ENCODE measurements around the gene UNK. TPM values are rescaled to one million over a fixed set of nuclear protein-coding genes. Genes with fewer than 3 reads are reported as not detected.

UNK gene
- total and polyA plus RNA-seq, 4 donors, result 15.5 to 72.4 (median 25.7) TPM

DNA sequence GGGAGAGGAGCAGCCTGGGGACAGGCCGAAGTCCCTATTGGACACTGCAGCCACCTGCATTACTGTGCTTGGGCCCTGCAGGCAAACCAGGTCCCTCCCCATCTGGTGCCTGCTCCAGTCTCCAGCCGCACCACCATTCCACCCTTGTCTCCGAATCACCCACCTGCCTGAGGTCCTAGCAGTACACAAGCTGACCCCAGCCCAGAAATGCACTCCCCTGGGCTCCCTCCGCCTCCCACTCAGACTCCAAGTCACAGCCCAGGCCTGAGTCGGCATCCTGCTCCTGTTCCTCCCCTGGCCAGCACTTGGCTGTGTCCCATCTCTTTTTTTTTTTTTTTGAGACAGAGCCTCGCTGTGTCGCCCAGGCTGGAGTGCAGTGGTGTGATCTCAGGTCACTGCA, 53.3 kb downstream of the UNK start:
- ATAC-seq (ENCODE audit: insufficient read depth, low FRiP score), result no peak
- TF ChIP-seq, protein P1, sequence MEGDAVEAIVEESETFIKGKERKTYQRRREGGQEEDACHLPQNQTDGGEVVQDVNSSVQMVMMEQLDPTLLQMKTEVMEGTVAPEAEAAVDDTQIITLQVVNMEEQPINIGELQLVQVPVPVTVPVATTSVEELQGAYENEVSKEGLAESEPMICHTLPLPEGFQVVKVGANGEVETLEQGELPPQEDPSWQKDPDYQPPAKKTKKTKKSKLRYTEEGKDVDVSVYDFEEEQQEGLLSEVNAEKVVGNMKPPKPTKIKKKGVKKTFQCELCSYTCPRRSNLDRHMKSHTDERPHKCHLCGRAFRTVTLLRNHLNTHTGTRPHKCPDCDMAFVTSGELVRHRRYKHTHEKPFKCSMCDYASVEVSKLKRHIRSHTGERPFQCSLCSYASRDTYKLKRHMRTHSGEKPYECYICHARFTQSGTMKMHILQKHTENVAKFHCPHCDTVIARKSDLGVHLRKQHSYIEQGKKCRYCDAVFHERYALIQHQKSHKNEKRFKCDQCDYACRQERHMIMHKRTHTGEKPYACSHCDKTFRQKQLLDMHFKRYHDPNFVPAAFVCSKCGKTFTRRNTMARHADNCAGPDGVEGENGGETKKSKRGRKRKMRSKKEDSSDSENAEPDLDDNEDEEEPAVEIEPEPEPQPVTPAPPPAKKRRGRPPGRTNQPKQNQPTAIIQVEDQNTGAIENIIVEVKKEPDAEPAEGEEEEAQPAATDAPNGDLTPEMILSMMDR (IDR thresholded peaks at IDR 0.05; ENCODE audit: control extremely low read depth, extremely low read depth), result no peak
- DNase-seq, result no peak
- Histone ChIP-seq H3K36me3 (ENCODE audit: control insufficient read depth in 4 of 4, insufficient read depth in 4 of 4, low read length in 4 of 4) (peaks cover 0 to 41% (median 0%) of the 10 kb centered on the region in 4 donors), H3K9me3 (ENCODE audit: control insufficient read depth in 4 of 4, insufficient read depth in 3 of 4, low read length in 3 of 4) (no peaks in the 10 kb centered on the region), H3K4me1 (ENCODE audit: control insufficient read depth in 5 of 5, insufficient read depth in 5 of 5, low read length in 5 of 5) (peaks cover 0 to 7% (median 4%) of the 10 kb centered on the region in 5 donors), H3K4me3 (no peak overlapping the region), H3K27ac (ENCODE audit: low read depth in 1 of 2, low read length in 1 of 2) (no peak overlapping the region), H3K27me3 (ENCODE audit: control insufficient read depth in 3 of 3, insufficient read depth in 3 of 3, low read length in 2 of 3) (no peaks in the 10 kb centered on the region), H3K9ac (ENCODE audit: insufficient read depth in 1 of 2, low read length in 2 of 2) (no peak overlapping the region)
- WGBS, 2 donors, result 82 to 86% methylated on average over 7 of the region's 7 CpGs

DNA sequence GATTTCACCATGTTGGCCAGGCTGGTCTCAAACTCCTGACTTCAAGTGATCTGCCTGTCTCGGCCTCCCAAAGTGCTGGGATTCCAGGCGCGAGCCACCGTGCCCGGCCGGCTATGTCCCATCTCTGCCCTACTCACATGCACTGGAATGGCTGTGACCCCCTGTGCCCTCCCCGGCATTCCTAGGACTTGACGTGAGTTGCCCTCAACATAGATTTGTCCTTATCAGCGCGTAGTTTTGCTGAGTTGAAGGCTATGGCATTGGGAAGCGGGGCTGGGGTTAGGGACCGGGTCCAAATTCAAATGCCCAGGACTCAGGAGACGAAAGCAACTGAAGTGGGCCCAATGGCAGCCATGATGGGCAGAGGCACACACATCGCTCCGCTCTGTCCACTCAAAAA, 53.8 kb downstream of the UNK start:
- H3K9ac ChIP-seq (ENCODE audit: insufficient read depth in 1 of 2, low read length in 2 of 2), result no peak overlapping the region

DNA sequence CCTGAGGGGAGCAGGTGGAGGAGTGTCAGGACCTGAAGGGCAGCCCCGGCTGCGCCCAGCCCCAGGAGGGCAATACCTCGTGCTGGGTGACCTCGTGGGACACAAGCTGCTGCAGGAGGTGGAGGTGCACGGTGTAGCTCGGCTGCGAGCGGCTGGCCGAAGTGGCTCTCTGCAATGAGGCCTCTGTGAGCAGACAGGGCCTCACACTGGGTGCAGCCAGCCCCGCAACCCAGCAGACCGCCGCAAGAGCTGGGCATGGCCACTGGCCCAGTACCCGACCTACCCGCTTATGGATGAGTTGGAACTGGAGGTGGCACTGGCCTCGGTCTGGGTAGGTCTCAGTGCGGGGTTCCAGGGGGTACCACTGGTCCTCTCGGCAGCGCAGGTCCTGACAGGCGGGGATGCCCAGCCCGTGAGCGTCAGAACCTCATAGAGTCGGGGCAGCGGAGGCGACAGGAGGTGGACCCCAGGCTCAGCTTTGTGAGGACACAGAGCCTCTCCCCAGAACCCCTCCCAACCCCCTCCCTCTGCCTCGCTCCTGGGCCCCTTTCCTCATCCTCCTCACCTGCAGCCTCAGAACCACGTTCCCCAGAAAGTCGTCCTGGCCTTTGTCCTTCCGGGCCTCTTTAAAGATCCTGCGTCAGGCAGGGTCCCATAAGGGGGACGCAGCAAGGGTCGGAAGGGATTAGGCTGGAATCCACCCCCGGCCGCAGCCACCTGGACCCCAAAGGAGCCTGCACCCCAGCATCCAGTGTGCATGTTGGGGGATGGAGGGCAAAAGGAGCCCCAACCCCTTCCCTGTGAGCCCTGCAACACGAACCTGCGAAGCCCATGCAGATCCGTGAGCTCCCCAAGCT, 55.6 kb downstream of the UNK start:
- ATAC-seq (ENCODE audit: insufficient read depth, low FRiP score) (no peak), DNase-seq (no peak)
- H3K4me3 ChIP-seq, result no peak overlapping the region
- H3K27ac ChIP-seq (ENCODE audit: low read depth in 1 of 2, low read length in 1 of 2), result no peak overlapping the region
- peaks cover 0 to 27% (median 0%) of the 10 kb centered on the region in 4 donors for H3K36me3 ChIP-seq (ENCODE audit: control insufficient read depth in 4 of 4, insufficient read depth in 4 of 4, low read length in 4 of 4)
- TF ChIP-seq, protein P1 (IDR thresholded peaks at IDR 0.05; ENCODE audit: control extremely low read depth, extremely low read depth), result no peak
- 95% methylated on average over 36 of the region's 36 CpGs for WGBS, 2 donors
- H3K9me3 ChIP-seq (ENCODE audit: control insufficient read depth in 4 of 4, insufficient read depth in 3 of 4, low read length in 3 of 4), result no peaks in the 10 kb centered on the region
- H3K4me1 ChIP-seq (ENCODE audit: control insufficient read depth in 5 of 5, insufficient read depth in 5 of 5, low read length in 5 of 5), result peaks cover 0 to 21% (median 9%) of the 10 kb centered on the region in 5 donors
- H3K27me3 ChIP-seq (ENCODE audit: control insufficient read depth in 3 of 3, insufficient read depth in 3 of 3, low read length in 2 of 3), result no peaks in the 10 kb centered on the region
- H3K9ac ChIP-seq (ENCODE audit: insufficient read depth in 1 of 2, low read length in 2 of 2), result no peak overlapping the region

More for the DNA sequence above, 53.8 kb downstream of the UNK start:
- Histone ChIP-seq H3K9me3 (ENCODE audit: control insufficient read depth in 4 of 4, insufficient read depth in 3 of 4, low read length in 3 of 4) (no peaks in the 10 kb centered on the region), H3K27me3 (ENCODE audit: control insufficient read depth in 3 of 3, insufficient read depth in 3 of 3, low read length in 2 of 3) (no peaks in the 10 kb centered on the region), H3K36me3 (ENCODE audit: control insufficient read depth in 4 of 4, insufficient read depth in 4 of 4, low read length in 4 of 4) (peaks cover 0 to 41% (median 0%) of the 10 kb centered on the region in 4 donors), H3K27ac (ENCODE audit: low read depth in 1 of 2, low read length in 1 of 2) (no peak overlapping the region), H3K4me1 (ENCODE audit: control insufficient read depth in 5 of 5, insufficient read depth in 5 of 5, low read length in 5 of 5) (peaks cover 0 to 10% (median 1%) of the 10 kb centered on the region in 5 donors), H3K4me3 (no peak overlapping the region)
- TF ChIP-seq, protein P1 (IDR thresholded peaks at IDR 0.05; ENCODE audit: control extremely low read depth, extremely low read depth), result no peak
- no peak for DNase-seq
- 85 to 95% methylated on average over 15 of the region's 15 CpGs for WGBS, 2 donors
- no peak for ATAC-seq (ENCODE audit: insufficient read depth, low FRiP score)
